NCI-H774 (cell line): ENCODE data around the gene BORCS5.
A peak's percentile ranks its signal among the peaks of the same experiment; 100 is the strongest.
"Not testable (repeated sequence)": the region's sequence is repeated elsewhere in the genome, so short reads cannot be mapped to it uniquely, and the experiment has no call there.

ENCODE experiments used
- DNase-seq: peaks from one replicate; lab custom pipeline; 2025; lab: John Stamatoyannopoulos, UW

Gene BORCS5

DNA sequence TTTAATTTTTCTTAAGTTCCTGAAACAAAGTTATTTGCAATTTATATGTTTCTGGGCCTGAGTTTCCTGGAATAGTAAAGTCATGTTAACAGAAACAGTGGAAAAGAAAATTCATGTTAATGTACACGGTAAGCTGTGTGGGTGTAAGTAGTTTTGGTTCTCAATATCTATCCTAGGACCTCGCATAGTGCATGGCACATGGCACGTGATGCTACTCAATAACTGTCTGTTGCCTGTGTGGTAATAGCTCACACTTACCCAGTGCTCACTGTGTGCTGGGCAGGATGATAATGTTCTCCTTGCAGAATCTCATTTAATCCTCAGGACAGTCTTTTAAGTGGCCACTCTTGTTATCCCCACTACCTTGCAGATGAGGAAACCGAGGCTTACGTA, 105.0 kb downstream of the BORCS5 start:
- DNase-seq = no peak

DNA sequence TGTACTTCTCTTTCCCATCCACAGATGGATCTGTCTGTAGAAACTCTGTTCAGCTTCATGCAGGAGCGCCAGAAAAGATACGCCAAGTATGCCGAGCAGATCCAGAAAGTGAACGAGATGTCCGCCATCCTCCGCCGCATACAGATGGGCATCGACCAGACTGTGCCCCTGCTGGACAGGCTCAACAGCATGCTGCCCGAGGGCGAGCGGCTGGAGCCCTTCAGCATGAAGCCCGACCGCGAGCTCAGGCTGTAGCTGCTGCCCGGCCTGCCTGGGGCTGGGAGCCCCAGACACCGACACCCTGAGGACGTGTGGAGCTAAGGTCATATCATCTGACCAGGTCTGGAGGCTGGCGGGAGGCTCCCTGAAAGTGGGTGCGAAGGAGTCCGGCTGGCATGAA, 108.6 kb downstream of the BORCS5 start:
- no peak for DNase-seq

DNA sequence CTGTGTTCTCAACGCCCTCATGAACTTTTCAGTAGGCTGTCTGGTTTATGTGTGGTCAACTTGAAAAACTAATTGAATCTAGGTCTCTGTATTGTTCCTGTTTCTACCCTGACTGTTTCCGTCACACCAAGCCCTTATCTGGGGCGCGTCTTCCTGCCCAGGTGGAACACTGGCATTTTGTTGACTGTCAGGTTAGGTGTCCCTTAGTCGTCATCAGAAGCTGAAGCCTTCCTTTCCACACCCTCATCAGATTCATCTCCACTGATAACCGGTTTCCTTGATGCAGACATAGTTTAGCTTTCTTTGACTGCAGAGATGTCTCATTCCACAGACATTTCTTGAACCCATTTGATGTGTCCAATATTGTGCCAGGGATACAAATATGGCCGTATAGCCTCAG, 109.3 kb downstream of the BORCS5 start:
- no peak for DNase-seq

DNA sequence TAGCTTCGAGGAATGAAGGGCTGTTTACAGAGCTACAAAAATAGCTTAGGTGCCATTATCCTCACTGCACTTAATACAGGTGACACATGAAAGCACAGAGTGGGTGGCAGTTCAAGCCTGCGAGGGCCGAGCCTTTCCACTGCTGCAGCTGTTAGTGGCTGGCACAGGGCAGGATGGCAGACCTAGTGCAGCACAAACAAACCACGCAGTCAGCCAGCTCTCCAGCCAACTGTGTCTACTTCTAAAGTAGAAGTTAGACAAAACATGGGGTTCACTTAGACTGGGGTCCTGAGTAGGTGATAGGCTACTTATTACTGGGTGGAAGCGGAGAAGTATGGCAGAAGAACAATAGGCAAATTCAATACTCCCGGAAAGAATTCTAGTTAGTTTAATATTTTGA, 110.4 kb downstream of the BORCS5 start:
- peak; percentile 22 for DNase-seq

DNA sequence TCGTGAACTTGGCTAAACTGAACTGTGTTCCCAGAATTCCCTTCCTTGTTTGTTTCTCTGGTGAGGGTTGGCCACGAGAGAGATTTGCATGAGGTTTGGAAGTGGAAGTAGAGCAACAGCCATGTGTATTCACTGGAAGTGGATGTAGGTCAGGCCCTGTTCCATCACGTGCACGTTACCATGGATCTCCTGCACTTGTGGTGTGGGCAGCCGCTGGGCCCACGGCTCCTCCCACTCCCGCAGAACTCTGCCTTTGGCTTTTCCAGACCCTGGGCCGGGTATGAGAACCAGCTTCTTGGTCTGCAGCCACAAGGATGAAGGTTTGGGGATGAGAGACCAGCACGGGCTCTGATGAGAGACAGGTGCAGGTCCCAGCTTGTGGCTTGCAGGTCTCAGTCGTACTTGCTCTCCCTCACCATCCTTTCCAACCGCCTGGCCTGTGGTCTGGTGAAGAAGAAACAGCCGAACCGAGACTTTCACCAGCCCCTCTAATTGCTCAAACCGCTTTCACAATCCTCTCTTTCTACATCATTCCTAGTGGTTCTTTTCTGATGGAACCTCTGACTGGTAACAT, 110.9 kb downstream of the BORCS5 start:
- no peak for DNase-seq

DNA sequence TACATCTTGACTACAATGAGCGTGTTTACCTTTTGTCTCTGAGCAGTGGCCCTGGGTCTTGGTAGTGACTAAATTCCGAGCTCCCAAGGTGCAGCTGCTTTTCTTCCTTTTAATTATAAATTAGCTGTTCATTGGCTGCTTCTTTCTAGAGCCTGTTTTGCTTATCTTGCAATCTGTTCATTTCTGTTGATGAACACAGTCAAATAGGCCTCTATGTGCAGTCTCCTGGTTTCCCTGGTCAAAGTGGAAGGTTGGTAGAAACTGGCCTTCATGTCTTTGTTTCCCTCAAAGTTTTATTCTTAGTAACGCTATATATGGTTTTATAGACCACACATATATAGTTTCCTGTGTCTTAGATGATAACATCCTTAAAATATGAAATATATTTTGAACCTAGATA, 111.7 kb downstream of the BORCS5 start:
- DNase-seq = no peak

DNA sequence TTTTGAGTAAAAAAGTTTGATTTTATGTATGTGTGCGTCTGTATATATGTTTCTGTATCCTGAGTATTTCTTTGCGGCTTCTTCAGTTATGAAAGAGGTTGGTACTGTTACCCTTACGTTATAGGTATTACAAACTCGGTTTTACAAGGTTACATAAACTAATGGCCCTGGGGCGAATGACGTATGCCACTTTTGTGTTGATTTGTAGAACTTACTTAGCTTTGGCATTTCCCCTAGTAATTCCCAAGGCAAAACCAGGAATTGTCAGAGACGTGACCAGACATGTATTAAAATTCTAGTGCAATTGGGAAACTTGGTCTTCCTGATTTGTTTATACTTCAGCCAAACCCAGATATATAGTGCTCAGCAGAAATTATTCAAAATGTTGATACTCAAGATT, 112.5 kb downstream of the BORCS5 start:
- DNase-seq = no peak

DNA sequence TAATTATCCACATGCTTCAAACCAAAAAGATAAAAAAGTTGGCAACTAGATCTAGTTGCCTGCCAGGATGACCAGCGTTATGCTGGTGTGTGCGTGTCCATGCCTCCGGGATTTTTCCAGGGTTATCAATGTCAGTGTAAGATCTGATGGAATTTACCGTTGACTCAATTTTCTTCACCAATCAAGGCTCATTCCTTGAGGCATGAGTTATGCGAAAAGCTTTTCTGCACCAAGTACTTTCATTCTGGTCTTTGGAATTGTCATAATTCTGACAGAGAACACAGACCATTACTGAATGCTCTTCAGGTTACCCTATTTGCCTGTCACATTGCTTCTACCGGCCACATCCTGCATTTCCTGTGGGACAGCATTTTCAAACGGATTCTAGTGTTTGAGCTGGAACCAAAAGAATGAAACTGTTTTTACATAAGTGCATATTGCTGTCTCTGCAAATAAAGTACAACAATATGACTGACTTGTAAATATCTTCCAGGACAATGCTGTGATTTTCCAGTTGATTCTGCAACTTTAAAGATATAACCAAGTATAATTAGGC, 114.0 kb downstream of the BORCS5 start:
- DNase-seq = no peak

DNA sequence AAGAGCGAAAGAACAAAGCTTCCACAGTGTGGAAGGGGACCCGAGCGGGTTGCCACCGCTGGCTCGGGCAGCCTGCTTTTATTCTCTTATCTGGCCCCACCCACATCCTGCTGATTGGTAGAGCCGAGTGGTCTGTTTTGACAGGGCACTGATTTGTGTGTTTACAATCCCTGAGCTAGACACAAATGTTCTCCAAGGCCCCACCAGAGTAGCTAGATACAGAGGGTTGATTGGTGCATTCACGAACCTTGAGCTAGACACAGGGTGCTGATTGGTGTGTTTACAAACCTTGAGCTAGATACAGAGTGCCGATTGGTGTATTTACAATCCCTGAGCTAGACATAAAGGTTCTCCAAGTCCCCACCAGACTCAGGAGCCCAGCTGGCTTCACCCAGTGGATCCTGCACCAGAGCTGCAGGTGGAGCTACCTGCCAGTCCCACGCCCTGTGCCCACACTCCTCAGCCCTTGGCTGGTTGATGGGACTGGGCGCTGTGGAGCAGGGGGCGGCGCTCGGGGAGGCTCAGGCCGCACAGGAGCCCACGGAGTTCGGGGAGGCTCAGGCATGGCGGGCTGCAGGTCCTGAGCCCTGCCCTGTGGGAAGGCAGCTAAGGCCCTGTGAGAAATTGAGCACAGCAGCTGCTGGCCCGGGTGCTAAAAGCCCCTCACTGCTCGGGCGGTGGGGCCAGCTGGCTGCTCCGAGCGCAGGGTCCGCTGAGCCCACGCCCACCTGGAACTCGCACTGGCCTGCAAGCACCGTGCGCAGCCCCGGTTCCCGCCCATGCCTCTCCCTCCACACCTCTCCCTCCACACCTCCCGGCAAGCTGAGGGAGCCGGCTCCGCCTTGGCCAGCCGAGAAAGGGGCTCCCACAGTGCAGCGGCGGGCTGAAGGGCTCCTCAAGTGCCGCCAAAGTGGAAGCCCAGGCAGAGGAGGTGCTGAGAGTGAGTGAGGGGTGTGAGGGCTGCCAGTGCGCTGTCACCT, 115.4 kb downstream of the BORCS5 start:
- DNase-seq = not testable (repeated sequence)

DNA sequence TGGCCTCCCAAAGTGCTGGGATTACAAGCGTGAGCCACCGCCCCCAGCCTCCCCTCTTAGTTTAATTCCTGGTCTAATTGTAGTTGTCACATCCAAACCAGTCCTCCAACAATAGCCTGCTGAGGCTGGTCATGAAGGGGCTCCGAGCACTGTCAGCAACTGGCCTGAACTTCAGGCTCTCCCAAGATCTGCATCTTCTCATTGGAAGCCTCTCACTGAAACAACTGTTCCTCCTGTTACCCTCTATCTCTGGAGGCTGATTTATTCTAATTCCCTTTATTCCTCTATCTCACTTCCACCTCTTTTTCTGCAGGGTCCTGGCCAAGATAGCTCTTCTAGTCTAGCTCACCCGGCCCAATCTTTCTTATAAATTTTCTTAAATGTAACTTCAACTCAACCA, 116.3 kb downstream of the BORCS5 start:
- no peak for DNase-seq

DNA sequence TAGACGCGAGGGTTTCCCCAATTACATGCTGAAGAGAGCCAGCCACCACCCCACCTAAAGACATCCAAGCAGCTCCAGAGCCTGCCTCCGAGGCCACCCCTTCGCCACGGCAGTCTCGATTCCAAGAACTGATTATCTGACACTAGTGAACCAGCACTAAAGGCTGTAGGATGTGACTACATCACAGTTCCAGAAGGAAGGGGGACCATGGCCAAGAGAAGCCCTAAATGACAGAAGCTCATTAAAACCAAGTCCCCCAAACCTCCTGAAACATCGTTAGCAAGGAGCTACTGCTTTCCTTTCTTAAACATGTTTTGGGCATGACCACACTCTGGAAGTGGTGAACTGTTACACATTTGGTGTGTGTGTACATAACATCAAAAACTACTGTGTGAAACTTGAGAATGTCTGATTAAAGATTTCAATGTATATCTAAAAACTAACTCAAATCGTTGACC, 117.6 kb downstream of the BORCS5 start:
- DNase-seq = no peak

DNA sequence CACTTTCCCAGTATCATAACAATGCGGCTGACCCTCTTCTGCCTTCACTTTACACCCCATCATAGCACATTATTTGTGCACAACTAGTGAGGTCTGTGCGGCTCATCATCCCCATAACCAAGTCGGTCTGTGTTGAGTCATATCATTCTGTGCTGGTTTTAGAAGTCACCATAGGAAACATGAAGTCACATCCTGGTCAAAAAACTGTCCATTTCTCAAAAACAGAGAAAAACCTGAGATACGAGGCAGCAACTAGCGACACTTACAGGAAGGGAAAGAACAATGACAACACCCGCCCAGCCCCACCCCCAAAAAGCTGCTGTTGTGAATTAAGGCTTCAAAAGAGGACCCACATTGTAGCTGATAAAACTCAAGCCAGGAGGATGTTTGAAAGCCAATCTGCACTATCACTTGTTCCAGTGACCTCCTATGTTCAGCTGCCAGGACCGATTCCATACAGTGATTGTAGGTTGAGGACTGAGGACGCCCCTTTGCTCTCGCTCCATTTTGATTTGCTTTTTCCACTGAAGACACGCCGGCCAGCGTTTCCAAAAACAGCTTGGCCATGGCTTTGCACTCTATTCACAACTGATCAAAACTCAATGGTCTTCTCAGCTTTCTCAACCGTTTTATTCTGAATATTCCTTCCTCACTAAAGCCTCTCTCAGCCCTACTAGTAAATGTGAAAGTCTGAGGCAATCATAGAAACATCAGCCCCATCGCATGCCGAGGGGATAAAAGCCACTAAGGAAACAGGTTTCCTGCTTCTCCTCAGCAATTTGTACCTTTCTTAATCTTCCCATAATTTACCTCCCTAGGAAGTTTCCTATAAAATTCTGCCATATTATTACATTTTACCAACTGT, 118.3 kb downstream of the BORCS5 start:
- DNase-seq = no peak

DNA sequence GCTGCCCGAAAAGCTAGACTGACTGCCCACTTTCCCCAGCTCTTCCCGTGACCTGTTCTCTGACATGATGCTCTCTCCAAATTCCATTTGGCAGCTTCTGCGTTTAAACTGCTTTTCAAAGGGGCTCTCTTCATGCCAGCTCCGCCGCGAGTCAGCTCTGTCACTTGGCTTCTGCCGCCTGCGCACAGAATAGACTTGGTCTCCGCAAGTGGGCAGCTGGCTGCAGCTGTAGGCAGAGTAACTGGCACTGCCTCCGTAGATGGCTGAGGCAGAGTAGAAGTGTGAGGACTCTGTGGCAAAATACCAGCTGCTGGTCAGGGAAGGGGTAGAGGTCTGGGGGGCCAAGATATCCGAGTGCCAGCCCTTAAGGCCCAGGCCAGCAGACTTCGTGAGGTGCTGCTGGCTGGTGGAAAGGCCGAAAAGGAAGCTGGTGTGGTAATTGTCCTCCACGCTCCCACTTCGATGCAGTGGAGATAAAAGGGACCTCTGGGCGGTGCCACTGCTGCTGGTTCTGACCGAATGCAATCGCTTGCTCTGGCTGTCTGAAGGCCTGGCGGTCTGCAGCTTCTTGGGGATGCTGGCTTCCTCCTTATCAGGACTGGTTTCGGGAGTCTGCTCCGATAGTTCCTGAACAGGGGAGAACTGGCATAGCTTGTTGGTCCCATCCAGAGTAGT, 120.1 kb downstream of the BORCS5 start:
- no peak for DNase-seq

DNA sequence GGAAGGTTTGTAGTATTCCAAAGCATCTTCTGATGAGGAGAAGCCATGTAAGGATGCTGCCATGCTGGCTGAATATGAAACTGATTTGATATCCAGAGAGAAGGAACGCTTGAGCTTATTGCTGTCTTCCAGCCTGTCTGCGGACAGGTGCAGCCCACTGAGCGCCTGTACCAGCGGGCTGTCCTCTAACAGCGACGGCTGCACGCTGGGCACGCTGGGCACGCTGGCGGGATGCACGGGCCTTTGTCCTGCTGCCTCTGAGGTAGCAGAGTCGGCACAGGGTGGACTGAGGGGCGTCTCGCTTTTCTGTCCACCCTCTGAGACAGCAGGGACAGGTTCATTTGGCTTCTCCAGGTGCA, 120.6 kb downstream of the BORCS5 start:
- DNase-seq = no peak

DNA sequence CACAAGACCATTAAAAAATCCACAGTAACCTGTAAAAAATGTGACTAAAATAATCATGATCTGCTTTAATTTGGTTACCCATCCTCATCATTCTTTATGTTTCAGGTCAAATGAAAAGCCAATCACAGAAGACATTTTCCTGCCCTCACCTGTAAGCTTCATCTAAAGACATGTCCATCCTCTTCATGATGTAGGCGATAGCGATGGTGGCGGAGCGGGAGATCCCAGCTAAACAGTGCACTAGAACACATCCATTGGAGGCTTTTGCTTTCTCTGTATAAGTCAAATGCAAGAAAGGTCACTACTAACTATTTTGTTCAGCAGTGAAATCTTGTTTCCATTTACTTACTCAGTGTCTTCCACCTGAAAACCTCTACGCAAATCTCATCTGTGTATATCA, 123.2 kb downstream of the BORCS5 start:
- no peak for DNase-seq

DNA sequence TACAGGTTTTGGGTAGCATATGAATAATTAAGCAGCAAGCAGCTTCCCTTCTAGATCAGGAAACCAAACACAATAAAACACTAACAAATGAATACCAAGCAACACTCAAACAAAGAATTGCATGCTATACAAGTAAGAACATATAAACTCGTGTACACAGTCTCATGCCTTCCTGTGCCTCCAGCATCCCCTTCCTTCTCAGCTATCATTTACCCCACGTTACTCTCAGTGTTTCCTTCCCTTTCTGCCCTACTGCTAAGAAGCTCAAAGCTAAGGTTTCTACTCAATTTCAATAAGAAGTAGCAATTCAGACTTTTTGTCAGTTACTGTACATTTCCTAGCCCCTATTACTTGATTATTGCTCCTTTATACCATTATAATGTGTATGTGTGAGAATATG, 124.8 kb downstream of the BORCS5 start:
- no peak for DNase-seq

DNA sequence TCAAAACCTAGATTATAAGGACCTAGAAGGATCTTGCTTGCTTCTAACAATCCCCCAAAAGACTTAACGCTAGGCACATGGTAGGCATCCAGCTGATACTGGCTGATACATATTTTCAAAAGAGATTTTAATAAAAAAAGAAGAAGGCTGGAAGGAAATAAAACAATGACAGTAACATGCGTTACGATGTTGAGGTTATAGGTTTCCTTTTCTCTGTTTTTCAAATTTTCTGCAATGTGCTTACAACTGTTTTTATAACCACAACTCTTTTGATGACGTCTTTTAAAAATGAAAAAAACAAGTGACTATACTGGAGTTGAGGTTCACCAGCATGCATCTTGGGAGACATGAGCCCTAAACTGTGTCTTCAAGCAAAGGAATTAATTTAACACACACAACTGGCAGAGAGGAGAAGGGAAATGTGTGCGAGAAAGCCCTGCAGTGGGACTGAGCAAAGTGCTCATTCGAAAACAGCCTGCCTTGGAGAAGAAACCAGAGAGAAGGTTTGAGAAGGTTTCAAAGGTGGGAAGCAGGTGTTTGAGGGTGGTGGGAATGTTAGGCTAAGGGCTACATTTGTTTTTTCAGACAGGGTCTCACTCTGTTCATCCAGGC, 125.4 kb downstream of the BORCS5 start:
- DNase-seq = no peak

DNA sequence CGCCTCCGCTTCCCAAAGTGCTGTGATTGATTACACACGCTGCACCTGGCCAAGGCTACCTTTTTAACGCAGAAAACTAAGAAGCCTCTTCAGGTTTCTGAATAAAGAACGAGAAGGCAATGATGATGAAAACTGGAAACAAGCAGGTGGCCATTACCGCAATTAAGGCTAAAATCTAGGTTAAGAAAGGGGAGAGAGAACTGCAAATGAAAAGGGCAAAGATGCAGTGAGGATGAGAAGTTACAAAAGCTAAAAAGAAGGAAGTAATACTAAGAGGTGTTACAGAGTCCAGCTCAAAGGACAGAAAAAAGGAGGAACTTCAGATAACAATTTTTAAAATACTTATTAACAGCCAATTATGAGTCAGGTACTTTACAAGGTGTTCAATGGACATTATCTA, 126.1 kb downstream of the BORCS5 start:
- DNase-seq = no peak

DNA sequence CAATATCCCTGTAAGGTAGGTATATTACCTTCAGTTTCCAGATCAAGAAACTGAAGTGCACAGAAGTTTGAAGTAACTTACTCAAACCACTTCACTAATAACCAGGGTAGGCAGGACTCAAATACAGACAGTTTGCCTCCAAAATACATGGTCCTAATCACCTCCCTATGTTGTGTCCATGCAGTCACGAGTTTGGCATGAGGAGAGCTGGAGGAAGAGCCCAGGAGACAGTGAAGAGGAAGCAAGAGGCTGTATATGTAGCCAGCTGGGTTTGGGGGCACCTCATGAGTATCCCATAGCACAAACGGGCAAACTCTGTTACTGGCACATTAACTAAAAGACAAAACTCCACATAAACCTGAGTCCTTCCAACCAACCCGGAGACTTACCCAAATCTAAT, 126.6 kb downstream of the BORCS5 start:
- DNase-seq = no peak

DNA sequence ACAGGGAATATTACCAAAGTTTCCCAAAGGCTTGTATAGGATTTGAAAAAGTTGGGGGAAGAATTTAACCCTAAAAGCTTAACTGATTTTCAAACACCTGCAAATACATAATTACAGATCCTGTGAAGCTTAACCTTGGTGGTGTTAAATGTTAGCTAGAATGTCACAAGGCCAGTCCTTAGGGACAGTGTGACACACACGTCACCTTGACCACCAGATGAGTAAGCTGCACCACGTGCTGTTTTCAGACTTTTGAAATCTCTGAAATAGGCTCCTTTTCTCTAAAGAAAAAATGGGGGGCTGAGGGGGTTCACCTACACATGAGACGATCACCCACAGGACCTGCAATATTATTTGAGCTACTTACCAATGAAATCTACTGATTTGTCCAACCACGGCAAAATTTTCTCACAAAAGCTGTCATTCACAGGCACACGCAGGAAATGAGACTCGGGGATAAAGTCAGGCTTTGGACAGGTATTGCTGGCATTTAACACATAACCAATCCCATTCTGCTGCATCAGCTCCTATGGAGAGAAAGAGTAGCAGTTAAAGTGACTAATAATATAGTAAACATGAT, 129.9 kb downstream of the BORCS5 start:
- DNase-seq = no peak

DNA sequence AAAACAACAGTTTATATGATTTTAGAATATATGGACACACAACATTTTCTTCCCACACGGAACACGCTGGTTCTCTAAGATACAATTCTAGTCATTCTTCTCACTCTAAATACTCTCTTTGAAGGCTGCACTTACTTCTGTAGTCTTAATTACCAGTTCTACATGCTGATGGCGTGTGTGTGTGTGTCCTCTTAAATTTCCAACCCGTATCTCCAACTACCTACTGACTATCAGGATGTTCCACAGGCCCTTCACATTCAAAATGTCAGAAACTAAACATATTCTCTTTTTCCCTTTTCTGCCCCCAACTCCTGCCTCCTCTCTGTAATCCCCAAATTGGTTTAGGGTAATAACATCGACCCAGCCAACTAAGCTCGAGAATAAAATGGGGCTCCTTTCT, 130.6 kb downstream of the BORCS5 start:
- DNase-seq = no peak
